Smooth muscle cell (in vitro differentiated cells): Measurements from ENCODE around the gene DYNC2LI1. TPM values are rescaled to one million over a fixed set of nuclear protein-coding genes. Genes with fewer than 3 reads are reported as not detected.

Experiments
- DNase-seq: peaks from one replicate; lab custom pipeline; 2025; ENCODE audit not compliant: unreplicated experiment; lab: John Stamatoyannopoulos, UW
- H2AFZ ChIP-seq: fragments of 200-600 bp; sonication (generic); 2 replicates; pipeline ENCODE4 v1.6.0; 2016; ENCODE audit warnings: antibody characterized with exemption, low read depth, mild to moderate bottlenecking
- H3F3A ChIP-seq: fragments of 200-600 bp; sonication (generic); 2 replicates; pipeline ENCODE4 v1.6.0; 2017; ENCODE audit warnings: antibody characterized with exemption, low read depth
- H3K27ac ChIP-seq: fragments of 200-600 bp; sonication (generic); 2 replicates; pipeline ENCODE4 v1.5.1; 2016; ENCODE audit warnings: low read depth, mild to moderate bottlenecking
- H3K27me3 ChIP-seq: fragments of 200-600 bp; sonication (generic); 2 replicates; pipeline ENCODE4 v1.6.1; 2016; ENCODE audit warnings: low read depth, mild to moderate bottlenecking
- H3K36me3 ChIP-seq: fragments of 200-600 bp; sonication (generic); 2 replicates; pipeline ENCODE4 v1.5.1; 2016; ENCODE audit warnings: low read depth
- H3K4me1 ChIP-seq: fragments of 200-600 bp; sonication (generic); 2 replicates; pipeline ENCODE4 v1.5.1; 2016; ENCODE audit warnings: low read depth
- H3K4me2 ChIP-seq: fragments of 200-600 bp; sonication (generic); 2 replicates; pipeline ENCODE4 v1.6.0; 2016; ENCODE audit warnings: mild to moderate bottlenecking
- H3K4me3 ChIP-seq: fragments of 200-600 bp; sonication (generic); 2 replicates; pipeline ENCODE4 v1.5.1; 2016; ENCODE audit warnings: mild to moderate bottlenecking
- H3K79me2 ChIP-seq: fragments of 200-600 bp; sonication (generic); 2 replicates; pipeline ENCODE4 v1.6.0; 2016; ENCODE audit warnings: low read depth, mild to moderate bottlenecking
- H3K9ac ChIP-seq: fragments of 200-600 bp; sonication (generic); 2 replicates; pipeline ENCODE4 v1.6.0; 2016; ENCODE audit warnings: low read depth
- H3K9me3 ChIP-seq: fragments of 200-600 bp; sonication (generic); replicated peaks from 2 replicates; pipeline ENCODE4 v1.5.1; 2016; ENCODE audit warnings: low read depth
- H4K20me1 ChIP-seq: fragments of 200-600 bp; sonication (generic); 2 replicates; pipeline ENCODE4 v1.6.0; 2016; ENCODE audit warnings: low read depth
- WGBS: methylation state at CpG from one replicate; pipeline ENCODE4 v1.1.7; 2016; ENCODE audit warnings: low lambda C conversion rate; 5-methylcytosine and 5-hydroxymethylcytosine counted together
- polyA plus RNA-seq: library from polyadenylated mRNA; unstranded; fragments of >200 nt; fragmentation: Nextera tagmentation; extraction: Ambion mirVana; gene quantifications from 2 replicates; pipeline ENCODE4 v1.2.1, GENCODE V29; 2016
- total RNA-seq: library from RNA; depleted of rRNA; stranded (reverse); fragments of >200 nt; gene quantifications from 2 replicates; pipeline ENCODE4 v1.2.3, GENCODE V29; 2014
- TF ChIP-seq, protein P1 (sequence below): fragments of 200-600 bp; sonication (generic); IDR thresholded peaks from 2 replicates; pipeline ENCODE4 v1.5.1; 2017; ENCODE audit warnings: borderline replicate concordance, mild to moderate bottlenecking, antibody characterized with exemption; ENCODE audit not compliant: insufficient read depth, poor library complexity, severe bottlenecking

DYNC2LI1 gene
- total and polyA plus RNA-seq, 2 experiments from 2014 or later, result 22.0 to 46.7 TPM

DNA sequence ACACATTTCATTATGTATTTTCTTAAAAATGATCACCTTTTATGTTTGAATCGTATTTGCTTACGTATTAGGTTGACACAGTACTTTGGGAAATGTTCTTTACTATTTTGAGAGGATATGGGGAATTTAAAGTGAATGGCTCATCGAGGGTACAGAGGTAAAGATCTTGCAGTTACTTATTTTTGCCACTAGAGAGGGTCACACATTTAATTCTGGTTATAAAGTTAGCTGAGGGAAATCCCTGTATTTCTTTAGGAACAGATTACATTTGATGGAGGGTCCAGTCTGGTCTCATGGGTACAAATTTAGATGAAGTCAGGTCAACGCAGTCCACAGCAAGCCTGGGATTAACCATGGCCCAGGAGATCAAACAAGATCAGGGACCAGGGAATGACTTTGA, 24.5 kb downstream of the DYNC2LI1 start:
- 64% methylated on average over 4 of the region's 4 CpGs for WGBS
- Histone ChIP-seq H3K27me3 (no peaks in the 10 kb centered on the region), H3K9me3 (no peaks in the 10 kb centered on the region), H3F3A (no peaks in the 10 kb centered on the region), H3K4me1 (no peaks in the 10 kb centered on the region), H3K36me3 (no peaks in the 10 kb centered on the region), H2AFZ (no peak overlapping the region), H3K27ac (no peak overlapping the region), H3K79me2 (no peaks in the 10 kb centered on the region), H3K4me3 (no peak overlapping the region), H3K9ac (no peak overlapping the region), H3K4me2 (no peak overlapping the region), H4K20me1 (no peaks in the 10 kb centered on the region)
- TF ChIP-seq, protein P1, sequence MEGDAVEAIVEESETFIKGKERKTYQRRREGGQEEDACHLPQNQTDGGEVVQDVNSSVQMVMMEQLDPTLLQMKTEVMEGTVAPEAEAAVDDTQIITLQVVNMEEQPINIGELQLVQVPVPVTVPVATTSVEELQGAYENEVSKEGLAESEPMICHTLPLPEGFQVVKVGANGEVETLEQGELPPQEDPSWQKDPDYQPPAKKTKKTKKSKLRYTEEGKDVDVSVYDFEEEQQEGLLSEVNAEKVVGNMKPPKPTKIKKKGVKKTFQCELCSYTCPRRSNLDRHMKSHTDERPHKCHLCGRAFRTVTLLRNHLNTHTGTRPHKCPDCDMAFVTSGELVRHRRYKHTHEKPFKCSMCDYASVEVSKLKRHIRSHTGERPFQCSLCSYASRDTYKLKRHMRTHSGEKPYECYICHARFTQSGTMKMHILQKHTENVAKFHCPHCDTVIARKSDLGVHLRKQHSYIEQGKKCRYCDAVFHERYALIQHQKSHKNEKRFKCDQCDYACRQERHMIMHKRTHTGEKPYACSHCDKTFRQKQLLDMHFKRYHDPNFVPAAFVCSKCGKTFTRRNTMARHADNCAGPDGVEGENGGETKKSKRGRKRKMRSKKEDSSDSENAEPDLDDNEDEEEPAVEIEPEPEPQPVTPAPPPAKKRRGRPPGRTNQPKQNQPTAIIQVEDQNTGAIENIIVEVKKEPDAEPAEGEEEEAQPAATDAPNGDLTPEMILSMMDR, result no peak
- no peak for DNase-seq

DNA sequence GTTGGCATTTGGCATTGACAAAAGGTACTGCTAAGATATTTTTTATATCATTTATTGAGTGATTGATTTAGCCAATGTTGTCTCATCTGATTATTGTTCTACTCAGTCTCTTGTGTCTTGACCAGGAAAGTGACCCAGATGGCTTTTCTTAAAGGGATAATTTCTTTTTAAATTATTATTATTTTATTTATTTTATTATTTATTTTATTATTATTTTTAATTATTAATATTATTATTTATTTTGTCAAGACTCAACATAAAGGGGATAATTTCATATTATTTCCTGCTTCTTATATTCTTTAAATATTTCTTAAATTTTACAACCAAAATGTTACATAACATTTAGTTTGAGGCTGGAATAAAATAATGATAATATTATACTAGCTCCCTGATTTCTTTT, 27.1 kb downstream of the DYNC2LI1 start:
- Histone ChIP-seq H3K36me3 (no peaks in the 10 kb centered on the region), H4K20me1 (no peaks in the 10 kb centered on the region), H3F3A (no peaks in the 10 kb centered on the region), H3K9ac (no peak overlapping the region), H3K4me1 (no peaks in the 10 kb centered on the region), H2AFZ (no peak overlapping the region), H3K27me3 (no peaks in the 10 kb centered on the region), H3K79me2 (no peaks in the 10 kb centered on the region), H3K27ac (no peak overlapping the region), H3K9me3 (no peaks in the 10 kb centered on the region), H3K4me3 (no peak overlapping the region), H3K4me2 (no peak overlapping the region)
- DNase-seq, result no peak
- TF ChIP-seq, protein P1, result no peak

DNA sequence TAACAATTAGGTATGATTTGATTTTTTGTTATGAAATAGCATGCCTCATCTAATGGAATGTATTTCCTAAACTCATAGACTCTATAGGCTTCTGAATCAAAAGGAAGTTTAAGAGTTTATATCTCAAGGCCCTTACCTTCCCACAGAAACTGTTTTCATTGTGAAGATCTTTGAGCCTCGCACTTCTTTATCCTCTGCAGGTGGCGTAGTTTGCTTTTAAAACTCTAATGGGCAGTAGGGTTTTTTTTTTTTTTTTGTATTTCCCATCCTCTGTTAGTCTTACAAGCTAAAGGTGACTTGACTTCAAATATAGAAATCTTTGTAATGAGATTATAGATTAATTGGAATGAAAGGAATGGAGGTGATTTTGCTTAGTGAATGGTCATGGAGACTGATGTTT, 28.3 kb downstream of the DYNC2LI1 start:
- Histone ChIP-seq H2AFZ (no peak overlapping the region), H3K4me3 (no peak overlapping the region), H3K27me3 (no peaks in the 10 kb centered on the region), H3K9me3 (no peaks in the 10 kb centered on the region), H3K27ac (no peak overlapping the region), H3F3A (no peaks in the 10 kb centered on the region), H3K36me3 (peaks cover 4% of the 10 kb centered on the region), H3K79me2 (no peaks in the 10 kb centered on the region), H4K20me1 (no peaks in the 10 kb centered on the region), H3K4me2 (no peak overlapping the region), H3K9ac (no peak overlapping the region), H3K4me1 (no peaks in the 10 kb centered on the region)
- DNase-seq, result no peak
- TF ChIP-seq, protein P1, result no peak
- WGBS, result 92% methylated on average over 2 of the region's 2 CpGs

DNA sequence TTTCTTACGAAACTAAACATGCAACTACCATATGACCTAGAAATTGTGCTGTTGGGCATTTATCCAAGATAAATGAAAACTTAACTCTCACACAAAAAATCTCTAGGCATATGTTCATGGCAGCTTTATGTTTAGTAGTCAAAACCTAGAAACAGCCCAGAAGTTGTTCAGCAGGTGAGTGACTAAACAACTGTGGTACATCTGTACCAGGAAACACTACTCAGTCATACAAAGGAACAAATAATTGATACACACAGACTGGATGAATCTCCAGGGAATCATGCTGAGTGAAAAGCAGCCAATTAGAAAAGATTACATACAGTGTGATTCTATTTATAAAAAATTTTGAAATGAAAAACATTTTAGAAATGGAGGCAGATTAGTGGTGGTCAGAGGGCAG, 29.3 kb downstream of the DYNC2LI1 start:
- peaks cover 4% of the 10 kb centered on the region for H3K36me3 ChIP-seq
- no peak for DNase-seq
- no peaks in the 10 kb centered on the region for H4K20me1 ChIP-seq
- H2AFZ ChIP-seq, result no peak overlapping the region
- H3K9me3 ChIP-seq, result no peaks in the 10 kb centered on the region
- no peak overlapping the region for H3K4me3 ChIP-seq
- WGBS, result 93% methylated on average over 1 of the region's 1 CpG
- H3K79me2 ChIP-seq, result no peaks in the 10 kb centered on the region
- no peaks in the 10 kb centered on the region for H3F3A ChIP-seq
- no peak overlapping the region for H3K9ac ChIP-seq
- no peaks in the 10 kb centered on the region for H3K27me3 ChIP-seq
- TF ChIP-seq, protein P1, result no peak
- no peak overlapping the region for H3K4me2 ChIP-seq
- H3K4me1 ChIP-seq, result no peaks in the 10 kb centered on the region
- H3K27ac ChIP-seq, result no peak overlapping the region
